HG03159 (cell line): ENCODE data around the gene DAB2IP.
"Not testable (repeated sequence)": the region's sequence is repeated elsewhere in the genome, so short reads cannot be mapped to it uniquely, and the experiment has no call there.

Experiments
- ATAC-seq: cut with Tn5 transposase; IDR thresholded peaks from one replicate; pipeline ENCODE4 v1.9.1; 2021; ENCODE audit warnings: mild to moderate bottlenecking, moderate library complexity; ENCODE audit not compliant: unreplicated experiment

Gene DAB2IP

DNA sequence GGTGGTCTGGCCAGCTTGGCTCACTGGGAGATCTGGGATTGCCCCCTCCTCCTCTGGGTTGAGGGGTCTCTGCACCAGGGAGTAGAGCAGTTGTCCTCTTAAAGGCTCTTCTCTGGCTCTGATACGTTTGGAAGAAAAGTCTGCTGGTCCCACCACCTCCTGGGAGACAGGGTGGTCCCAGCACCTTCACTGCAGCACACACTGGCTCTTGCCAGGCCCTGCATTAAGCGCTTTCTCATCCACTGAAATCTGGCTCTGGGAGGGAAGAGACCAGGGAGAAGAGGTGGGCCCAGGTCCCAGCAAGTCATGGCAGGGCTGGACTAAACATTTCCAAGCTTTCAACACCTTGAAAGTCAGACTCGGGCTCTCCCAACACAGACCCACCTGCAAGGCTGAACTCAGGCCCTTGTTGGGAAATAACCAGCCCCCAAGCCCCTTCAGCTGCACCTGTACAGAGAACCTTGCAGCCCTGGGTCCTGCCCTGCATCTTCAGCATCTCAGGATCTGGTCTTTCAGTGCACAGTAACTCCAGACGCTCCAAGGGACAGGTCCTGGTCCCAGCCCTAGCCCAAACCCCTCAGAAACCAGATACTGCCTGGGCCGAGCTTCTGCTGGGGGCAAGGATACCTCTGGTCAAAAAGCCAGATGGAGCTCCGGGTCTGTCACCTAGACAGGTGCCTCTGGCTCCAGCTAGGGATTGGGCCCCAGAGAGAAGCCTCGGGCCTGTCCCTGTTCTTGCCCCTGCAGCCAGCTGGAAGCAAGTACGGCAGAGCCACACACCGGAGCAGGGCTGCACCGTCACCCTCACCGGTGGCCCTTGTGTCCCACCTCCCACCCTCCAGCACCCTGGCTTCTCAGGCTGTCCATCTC is 134.5 kb downstream of the DAB2IP start:
- ATAC-seq: no peak

DNA sequence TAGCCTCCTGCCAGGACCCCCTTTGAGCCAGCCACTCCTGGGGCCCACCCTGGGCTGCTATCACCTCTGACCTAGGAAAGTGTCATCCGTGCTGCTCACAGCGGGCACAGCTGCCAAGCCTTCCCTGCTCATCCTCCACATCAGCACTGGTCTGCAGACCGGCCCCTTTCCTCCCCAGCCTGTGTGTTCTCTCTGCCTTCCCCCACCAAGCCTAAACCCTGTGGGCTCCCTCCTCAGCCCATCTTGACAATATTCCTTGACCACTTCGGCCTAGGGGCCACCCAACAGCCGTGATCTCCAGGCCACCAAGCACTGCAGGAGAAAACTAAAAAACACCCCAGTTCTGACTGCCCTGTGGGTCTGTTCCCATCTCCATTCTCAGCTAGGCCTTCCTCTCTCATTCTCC is 135.1 kb downstream of the DAB2IP start:
- ATAC-seq: no peak

DNA sequence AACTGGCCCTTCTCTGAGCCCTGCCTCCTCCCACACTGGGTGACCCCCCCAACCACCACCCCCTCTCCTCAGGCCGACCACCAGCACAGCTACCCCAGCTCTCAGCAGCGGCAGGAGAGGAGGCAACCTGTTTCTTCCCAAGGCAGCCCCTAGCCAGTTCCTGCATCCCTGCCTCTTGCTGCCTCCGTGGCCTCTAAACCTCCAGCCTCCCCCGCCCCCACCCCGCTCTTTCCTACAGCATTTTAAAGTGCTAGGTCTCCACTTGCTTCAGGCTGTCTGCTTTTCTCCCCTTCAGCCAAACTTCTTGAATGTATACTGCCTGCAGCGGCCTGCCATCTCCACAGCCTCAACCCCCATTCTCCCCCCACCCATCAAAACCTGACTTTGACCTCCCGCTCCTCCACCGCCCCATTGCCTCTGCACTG is 135.6 kb downstream of the DAB2IP start:
- no peak for ATAC-seq

DNA sequence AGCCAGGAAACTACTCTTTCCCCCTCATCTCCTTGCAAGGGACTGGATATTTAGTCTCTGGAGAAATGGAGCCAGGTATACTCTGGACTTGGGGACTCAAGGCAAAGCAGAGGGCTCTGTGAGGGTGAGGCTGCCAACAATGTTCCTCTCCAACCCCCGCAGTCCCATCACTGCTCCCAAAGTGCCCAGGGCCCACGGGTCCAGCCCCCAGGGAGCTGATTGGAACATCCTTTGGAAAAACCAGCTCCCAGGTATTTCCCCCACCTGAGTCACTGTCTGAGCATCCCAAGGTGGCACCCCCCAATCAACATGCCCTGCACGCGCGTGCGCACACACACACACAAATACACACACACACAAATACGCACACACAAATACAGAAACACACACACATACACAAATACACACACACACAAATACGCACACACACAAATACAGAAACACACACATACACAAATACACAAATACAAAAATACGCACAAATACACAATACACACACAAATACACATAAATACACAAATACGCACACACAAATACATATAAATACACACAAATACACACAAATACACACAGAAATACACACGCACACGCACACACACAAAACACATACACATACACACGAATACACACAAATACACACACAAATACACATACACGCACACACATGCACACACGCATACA is 137.4 kb downstream of the DAB2IP start:
- no peak for ATAC-seq

DNA sequence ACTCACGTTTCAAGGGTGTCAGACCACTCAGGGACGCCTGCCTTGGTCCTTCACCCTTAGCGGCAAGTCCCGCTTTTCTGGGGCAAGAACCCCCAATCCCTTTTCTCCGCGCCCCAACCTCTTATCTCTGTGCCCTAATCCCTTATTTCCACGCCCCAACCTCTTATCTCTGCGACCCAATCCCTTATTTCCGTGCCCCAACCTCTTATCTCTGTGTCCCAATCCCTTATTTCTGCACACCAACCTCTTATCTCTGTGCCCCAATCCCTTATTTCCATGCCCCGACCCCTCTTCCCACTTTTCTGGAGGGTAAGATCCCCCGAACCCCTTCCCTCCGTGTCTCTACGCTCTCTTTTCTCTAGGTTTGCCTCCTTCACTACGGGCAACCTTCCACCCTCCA is 139.4 kb downstream of the DAB2IP start:
- no peak for ATAC-seq

DNA sequence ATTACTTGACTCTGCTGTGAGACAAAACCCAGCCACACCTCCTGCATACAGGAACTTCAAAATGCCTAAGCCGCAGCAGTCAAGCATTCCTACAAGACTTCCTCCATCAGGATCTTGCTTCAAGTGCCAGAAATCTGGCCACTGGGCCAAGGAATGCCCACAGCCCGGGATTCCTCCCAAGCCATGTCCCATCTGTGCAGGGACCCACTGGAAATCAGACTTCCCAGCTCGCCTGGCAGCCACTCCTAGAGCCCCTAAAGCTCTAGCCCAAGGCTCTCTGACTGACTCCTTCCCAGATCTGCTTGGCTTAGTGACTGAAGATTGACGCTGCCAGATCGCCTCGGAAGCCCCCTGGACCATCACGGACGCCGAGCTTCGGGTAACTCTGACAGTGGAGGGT is 141.0 kb downstream of the DAB2IP start:
- not testable (repeated sequence) for ATAC-seq

DNA sequence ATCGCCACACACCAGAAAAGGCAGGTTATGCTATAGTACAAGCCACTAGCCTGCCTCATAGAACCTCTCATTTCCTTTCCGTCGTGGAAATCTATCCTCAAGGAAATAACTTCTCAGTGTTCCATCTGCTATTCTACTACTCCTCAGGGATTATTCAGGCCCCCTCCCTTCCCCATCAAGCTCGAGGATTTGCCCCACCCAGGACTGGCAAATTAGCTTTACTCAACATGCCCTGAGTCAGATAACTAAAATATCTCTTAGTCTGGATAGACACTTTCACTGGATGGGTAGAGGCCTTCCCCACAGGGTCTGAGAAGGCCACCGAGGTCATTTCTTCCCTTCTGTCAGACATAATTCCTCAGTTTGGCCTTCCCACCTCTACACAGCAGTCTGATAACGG is 142.9 kb downstream of the DAB2IP start:
- not testable (repeated sequence) for ATAC-seq

DNA sequence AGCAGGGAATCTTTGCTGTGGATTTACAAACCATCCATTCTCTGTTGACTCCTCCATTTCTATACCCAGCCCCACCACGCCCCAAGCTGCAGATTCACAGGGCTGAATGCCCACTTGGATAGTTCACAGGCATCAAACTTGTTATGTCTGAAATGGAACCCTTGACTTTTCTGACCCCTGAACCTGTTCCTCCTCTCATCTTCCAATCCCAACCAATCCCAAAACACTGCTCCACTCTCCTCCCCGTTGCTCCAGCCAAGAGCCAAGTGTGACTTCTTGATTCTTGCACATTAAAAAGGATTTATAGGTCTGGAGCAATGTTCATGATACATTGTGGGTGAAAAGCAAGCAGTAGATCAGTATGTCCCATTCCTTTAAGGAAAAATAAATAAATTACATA is 145.6 kb downstream of the DAB2IP start:
- ATAC-seq: no peak

DNA sequence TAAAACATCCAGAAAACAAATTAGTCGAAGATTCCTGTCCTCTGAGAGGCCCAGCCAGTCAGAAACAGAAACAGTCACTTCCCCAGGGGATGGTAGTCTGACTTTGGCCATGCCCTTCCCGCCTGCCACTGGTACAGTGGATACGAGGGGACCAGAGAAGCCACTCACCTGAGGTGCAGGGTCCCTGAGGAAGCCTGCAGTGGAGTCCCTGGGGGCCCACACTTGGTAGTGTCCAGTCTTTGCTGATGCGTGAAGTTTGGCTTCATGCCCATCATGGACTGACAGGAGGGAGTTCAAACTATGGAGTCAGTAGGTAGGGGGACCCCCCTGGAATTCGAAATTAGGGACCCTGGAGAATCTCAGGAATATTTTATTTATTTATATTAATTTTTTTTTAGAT is 147.5 kb downstream of the DAB2IP start:
- no peak for ATAC-seq

DNA sequence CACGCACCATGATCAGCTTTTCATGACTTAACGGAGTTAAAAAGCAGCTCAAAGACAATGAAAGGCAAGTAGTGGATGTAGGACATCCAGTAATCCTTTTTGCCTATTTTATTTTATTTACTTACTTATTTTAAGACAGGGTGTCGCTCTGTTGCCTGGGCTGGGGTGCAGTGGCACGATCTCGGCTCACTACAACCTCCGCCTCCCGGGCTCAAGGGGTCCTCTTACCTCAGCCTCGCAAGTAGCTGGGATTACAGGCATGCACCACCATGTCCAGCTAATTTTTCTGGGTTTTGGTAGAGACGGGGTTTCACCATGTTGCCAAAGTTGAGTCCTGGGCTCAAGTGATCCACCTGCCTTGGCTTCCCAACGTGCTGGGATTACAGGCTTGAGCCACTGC is 148.9 kb downstream of the DAB2IP start:
- no peak for ATAC-seq

DNA sequence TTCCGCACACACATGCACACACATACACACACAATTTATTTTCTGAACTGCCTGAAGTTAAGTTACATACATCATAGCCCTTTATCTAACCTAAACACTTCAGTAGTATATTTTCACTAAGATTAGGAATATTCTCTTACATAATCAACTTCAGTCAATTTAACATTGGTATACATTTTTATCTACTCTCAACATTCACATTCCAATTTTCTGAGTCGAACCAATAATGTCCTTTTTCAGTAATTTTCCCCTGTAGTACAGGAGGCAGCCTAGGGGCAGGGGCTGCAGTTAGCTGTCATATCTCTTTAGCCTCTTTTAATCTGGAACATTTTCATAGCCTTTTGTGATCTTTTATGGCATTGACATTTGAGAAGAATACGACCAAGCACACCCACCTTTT is 150.1 kb downstream of the DAB2IP start:
- no peak for ATAC-seq

DNA sequence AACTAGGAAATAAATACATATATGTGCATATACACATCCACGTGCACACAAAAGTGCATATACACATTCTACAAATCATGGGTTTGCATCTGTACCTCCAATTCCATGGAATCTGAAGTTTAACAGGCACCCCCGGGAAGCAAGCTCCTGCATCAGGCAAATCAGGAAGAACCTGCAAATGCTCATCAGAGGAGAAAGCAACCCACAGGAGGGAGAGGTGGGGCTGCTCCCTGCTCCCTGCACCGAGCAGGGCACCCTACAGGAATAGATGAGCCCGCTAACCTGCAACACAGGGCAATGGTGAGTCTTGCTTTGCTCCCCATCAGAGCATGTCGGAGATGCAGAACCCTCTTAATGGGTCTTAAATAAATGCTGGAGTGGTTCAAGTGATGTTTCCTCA is 151.3 kb downstream of the DAB2IP start:
- no peak for ATAC-seq

DNA sequence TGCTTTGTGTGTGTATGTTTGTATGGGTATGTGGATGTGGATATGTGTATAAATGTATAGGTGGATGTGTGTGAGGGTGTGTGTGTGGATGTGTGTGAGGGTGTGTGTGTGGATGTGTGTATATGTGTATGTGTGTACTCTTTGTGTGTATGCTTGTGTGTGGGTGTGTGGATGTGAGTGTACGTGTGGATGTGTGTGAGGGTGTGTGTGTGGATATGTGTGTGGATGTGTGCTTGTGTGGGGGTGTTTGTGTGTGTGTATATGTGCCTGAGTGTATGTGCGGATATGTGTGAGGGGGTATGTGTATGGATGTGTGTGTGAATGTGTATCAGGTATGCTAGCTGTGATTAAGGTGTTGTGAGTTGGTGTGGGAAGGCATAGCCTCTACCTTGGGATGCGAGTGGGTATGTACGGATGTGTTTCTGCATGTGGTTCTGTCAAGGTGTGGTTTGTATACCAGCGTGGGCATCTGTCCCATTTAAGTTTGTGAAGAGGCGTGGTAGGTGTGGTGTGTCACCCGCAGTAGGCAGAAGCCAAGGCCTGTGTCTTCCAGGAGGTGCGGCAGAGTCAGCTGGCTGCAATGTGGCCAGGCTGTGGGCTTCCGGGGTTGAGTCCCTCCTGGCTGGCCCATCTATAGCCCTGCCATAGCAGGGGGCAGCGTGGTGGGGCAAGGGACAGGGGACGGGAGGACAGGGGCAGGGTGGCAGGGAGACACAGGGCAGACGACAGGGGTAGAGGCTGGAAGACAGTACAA is 155.8 kb downstream of the DAB2IP start:
- ATAC-seq: no peak

DNA sequence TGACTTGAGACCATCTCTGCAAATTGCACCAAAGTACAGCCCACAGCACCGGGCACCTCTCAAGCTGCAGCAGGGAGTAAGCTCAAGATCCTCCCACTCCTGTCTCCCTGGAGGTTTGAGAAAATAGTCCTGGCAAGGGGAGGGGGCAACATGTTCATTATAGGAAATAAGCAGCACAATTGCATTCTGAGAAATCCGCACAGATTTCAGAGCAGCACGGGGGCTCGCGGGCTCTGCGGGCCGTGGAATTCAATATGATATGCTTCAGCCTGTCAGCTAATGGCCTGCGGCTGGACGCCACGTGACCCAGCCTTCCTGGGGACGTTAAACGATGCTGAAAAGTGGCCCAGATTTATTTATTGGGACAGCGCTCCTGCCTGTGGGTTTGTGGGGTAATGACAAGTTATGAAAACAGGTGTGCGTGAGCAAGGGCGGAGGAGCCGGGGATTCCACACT is 156.4 kb downstream of the DAB2IP start:
- ATAC-seq: no peak

DNA sequence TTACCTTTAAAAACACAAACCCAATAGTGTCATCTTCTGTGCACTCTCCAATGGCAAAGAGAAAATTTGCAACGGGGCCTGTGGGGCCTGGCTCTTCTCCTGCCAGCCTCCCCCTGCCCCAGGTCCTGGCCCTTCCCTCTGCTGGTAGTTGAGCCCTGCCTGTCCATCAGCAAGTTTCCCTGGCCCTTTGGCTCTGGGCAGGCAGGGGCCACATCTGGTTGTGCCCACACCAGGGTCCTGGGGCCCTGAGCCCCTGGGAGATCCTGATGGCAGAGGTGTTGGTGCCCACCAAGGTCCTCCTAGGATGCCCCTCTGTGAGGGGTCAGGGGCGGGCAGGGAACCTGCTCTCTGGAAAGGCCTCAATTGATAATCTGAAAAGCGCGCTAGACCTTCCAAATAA is 157.3 kb downstream of the DAB2IP start:
- no peak for ATAC-seq

DNA sequence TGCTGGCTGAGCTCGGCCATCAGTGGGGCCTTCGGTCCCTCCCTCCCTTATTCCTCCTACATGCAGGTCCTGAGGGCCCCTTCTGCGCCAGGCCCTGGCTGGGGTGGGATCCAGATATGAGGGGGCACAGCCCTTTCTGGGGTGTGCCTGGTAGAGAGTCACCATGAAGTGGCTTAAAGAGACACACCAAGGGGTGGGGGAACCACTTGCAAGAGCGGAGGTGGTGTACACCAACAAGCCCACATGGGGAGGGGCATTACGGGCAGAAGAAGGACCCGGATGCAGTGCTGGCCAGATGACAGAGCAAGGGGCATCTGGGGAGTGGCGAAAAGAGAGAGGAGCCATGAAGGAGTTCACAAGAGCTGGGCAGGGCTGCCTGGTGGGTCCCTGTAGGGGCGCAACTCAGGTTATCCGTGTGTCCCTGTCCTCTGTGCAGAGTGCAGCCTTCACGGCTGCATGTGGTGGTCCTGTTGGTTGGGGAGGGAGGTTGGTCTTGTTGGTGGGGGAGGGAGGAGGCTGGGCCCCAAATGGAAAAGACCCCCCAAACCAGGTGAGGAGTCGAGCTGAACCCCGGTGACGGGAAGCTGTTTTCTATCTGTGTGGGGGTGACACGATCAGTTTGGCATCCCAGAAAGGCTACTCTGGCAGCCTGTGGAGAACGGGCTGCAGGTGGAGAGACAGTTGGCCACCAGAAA is 158.1 kb downstream of the DAB2IP start:
- no peak for ATAC-seq

DNA sequence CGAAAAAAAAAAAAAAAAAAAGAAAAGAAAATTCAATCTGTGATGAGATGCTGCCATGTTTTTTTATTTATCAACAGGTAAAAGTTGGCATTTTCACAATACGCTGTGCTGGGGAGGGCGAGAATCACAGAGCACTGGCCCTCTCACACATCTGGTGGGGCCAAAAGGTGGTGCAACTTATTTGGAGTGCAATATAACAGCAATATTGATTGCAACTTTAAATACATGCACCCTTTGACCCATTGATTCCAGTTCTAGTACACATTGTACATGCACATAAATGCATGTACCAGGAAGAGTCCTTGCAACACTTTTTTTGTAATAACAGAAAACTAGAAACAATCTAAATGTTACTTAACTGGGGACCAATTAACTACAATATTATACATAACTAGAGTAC is 159.1 kb downstream of the DAB2IP start:
- no peak for ATAC-seq

DNA sequence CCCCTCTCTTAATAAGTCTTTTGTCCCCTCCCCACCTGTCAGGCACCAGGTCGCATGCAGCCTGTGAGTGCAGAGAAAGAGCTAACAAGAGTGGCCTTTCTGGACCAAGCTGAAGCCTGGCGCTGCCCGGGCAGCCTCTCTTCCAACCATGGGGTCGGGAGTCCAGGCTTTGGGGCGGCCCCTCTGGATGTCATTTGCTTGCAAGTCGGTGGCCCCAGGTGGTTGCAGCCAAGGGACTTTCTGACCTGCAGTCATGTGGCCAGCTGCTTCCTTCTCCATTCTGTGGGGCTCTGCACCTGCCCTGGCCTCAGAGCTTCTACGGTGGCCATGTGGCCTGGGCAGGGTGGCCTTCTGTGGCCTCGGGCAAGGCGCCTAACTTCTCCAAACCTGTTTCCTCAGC is 159.7 kb downstream of the DAB2IP start:
- no peak for ATAC-seq

DNA sequence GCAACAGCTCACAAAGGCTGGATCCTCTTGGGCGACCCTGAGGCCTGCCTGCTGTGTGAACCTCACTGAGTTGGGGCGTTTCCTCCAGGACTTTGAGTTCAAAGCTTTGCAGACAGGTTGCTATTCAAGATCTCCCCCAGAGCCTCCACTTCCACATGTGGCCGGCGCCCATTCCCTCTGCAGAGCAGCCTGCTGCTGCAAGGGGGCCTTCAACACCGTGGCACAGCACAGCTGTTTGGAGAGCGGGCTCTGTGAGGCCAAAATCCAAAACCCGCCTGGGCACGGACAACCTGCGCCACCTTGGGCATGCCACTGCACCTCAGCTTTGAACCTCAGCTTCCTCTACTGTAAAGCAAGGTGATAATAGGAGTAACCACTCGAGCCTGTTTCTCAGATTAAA is 160.3 kb downstream of the DAB2IP start:
- no peak for ATAC-seq

DNA sequence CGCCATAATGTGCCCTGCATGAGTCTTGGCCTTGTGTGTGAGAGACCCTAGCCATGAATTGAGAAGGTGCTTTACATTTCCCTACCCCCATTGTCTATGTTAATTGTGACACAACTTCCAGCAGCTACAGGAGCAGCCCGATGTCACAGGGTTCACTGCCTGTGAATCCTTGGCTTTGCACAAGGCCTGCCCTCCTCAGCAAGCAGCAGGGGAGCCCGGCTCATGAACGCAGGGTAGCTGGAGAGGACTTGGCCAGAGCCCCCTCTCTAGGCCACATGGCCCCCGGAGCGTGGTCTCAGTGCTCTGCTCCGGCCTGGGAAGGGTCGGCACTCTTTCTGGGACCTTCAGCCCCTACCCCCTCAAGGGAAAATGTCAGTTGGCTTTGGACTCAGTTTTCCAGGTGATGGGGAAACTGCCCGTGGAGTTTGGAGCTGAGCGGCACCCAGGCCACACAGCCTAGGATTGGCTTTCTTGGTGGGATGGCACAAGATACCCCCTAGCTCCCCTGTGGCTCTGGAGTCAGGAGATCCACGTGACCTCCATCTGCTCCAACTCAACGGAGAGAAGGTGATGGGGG is 160.8 kb downstream of the DAB2IP start:
- no peak for ATAC-seq
